HEK293T (cell line): ENCODE data around the gene KCNQ1OT1.

ENCODE experiments used
- CTCF ChIA-PET: fragments of 350-600 bp; formaldehyde crosslinking; extraction: SDS; loops from one replicate; lab custom pipeline; 2021; ENCODE audit warnings: antibody characterized with exemption, inconsistent platforms; lab: Yijun Ruan, JAX
- POLR2A ChIA-PET: fragments of 350-600 bp; formaldehyde crosslinking; extraction: SDS; loops from one replicate; lab custom pipeline; 2020; ENCODE audit warnings: antibody characterized with exemption, inconsistent platforms; lab: Yijun Ruan, JAX
- DNase-seq: peaks from one replicate; pipeline ENCODE4 v3.0.0; 2012; ENCODE audit warnings: mixed read lengths; ENCODE audit errors: extremely low spot score
- ARNT ChIP-seq: fragments of 450-650 bp; IDR thresholded peaks from 2 replicates; pipeline ENCODE4 v1.6.1; 2017; ENCODE audit warnings: mild to moderate bottlenecking
- BHLHE40 ChIP-seq: fragments of 450-650 bp; IDR thresholded peaks from 2 replicates; pipeline ENCODE4 v1.6.1; 2016; ENCODE audit warnings: mild to moderate bottlenecking, moderate library complexity, borderline replicate concordance
- CTBP1 ChIP-seq: fragments of 450-650 bp; IDR thresholded peaks from 2 replicates; pipeline ENCODE4 v1.6.1; 2016; ENCODE audit warnings: borderline replicate concordance
- ELF4 ChIP-seq: fragments of 450-650 bp; IDR thresholded peaks from 2 replicates; pipeline ENCODE4 v1.6.1; 2017; ENCODE audit warnings: antibody characterized with exemption
- FOXA1 ChIP-seq: fragments of 450-650 bp; IDR thresholded peaks from 2 replicates; pipeline ENCODE4 v1.6.1; 2016; ENCODE audit warnings: mild to moderate bottlenecking
- FOXM1 ChIP-seq: fragments of 450-650 bp; IDR thresholded peaks from 2 replicates; pipeline ENCODE4 v1.6.1; 2017; ENCODE audit warnings: mild to moderate bottlenecking, borderline replicate concordance
- HDGF ChIP-seq: fragments of 450-650 bp; IDR thresholded peaks from 2 replicates; pipeline ENCODE4 v1.6.1; 2017; ENCODE audit warnings: antibody characterized with exemption, borderline replicate concordance
- L3MBTL2 ChIP-seq: fragments of 450-650 bp; conservative IDR thresholded peaks from 2 replicates; pipeline ENCODE4 v1.6.1; 2016; ENCODE audit warnings: mild to moderate bottlenecking
- LEF1 ChIP-seq: fragments of 450-650 bp; IDR thresholded peaks from 2 replicates; pipeline ENCODE4 v1.6.1; 2017; ENCODE audit warnings: mild to moderate bottlenecking, borderline replicate concordance
- NFRKB ChIP-seq: fragments of 450-650 bp; IDR thresholded peaks from 2 replicates; pipeline ENCODE4 v1.6.1; 2016; ENCODE audit warnings: mild to moderate bottlenecking, moderate library complexity
- SP1 ChIP-seq: fragments of 450-650 bp; IDR thresholded peaks from 2 replicates; pipeline ENCODE4 v1.6.1; 2017
- SUZ12 ChIP-seq: fragments of 450-650 bp; IDR thresholded peaks from 2 replicates; pipeline ENCODE4 v1.6.1; 2016; ENCODE audit warnings: mild to moderate bottlenecking
- TARDBP ChIP-seq: fragments of 450-650 bp; IDR thresholded peaks from 2 replicates; pipeline ENCODE4 v1.6.1; 2016
- ZNF384 ChIP-seq: fragments of 450-650 bp; IDR thresholded peaks from 2 replicates; pipeline ENCODE4 v1.6.1; 2016
- TF ChIP-seq, protein P1 (sequence below): fragments of 450-650 bp; IDR thresholded peaks from 2 replicates; pipeline ENCODE4 v1.6.1; 2016

KCNQ1OT1 gene

DNA sequence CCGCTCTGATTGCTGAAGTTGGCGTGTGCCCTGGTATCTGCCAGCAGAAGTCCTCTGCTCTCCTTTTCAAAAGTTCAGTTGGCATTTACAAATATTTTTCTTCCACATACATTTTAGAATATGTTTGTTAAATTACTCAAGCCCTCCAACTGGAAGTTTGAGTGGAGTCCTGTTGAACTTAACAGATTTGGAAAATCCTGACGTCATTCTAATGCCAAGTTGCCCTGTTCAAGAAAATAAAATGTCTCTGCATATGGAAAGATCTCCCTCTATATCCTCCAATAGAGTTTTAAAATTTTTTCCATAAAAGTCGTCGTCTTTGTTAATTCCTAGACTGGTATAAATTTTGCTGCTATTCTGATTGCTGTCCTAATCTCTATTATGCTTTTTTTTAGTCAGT, 3.3 kb downstream of the KCNQ1OT1 start:
- POLR2A ChIA-PET = interaction anchor here (0.8 kb wide), 1 partner anchor 191 kb away, joined by 3 read pairs; no protein-coding TSS in a partner anchor
- DNase-seq = no peak

DNA sequence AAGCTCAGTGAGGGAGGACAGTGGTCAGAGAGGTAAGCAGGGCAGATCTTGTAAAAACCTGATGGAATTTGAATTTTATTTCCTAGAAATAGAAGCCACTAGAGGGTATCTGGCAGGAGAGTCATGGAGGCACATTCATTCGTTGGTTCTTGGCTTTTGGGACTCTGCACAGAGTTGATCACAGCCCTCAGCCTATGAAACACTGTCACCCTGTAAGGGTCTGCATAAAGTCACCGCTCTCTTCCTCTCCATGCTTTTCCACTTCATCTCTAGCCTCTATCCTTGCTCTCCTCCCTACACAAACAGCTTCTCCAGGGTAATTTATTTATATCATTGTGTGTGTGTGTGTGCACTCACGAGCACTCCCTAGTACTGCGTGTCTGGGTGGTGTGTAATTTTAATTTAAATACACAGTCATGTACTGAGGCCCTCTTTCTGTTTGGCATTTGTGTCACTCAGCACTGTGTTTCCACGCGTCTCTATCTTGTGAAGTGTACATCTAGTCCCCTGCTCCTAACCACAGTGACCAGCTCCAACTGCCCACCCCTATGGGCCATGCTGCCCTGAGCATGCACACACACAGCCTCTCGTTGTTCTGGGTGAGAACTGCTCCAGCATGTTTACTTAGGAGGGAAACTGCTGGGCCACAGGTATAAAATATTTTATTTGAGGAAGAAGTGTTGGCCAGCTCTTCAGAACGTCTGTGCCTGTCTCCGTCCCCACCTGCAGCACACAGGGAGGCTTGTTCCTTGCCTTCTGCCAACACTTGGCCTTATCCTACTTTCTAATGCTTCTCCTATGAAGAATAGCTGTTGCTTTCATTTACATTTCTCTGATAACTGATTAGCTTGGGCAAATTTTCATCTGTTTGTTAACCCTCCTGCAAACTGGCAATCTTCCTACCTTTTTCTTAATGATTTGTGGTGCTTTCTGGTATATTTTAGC, 4.5 kb downstream of the KCNQ1OT1 start:
- CTCF ChIA-PET = no interaction called here
- POLR2A ChIA-PET = no interaction called here
- TF ChIP-seq, protein P1, sequence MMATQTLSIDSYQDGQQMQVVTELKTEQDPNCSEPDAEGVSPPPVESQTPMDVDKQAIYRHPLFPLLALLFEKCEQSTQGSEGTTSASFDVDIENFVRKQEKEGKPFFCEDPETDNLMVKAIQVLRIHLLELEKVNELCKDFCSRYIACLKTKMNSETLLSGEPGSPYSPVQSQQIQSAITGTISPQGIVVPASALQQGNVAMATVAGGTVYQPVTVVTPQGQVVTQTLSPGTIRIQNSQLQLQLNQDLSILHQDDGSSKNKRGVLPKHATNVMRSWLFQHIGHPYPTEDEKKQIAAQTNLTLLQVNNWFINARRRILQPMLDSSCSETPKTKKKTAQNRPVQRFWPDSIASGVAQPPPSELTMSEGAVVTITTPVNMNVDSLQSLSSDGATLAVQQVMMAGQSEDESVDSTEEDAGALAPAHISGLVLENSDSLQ = no peak
- no peak for TF ChIP-seq LEF1
- no peak for TF ChIP-seq ARNT
- TF ChIP-seq FOXM1 = no peak
- TF ChIP-seq NFRKB = no peak
- no peak for TF ChIP-seq ZNF384

More for the DNA sequence above, 3.3 kb downstream of the KCNQ1OT1 start:
- CTCF ChIA-PET = no interaction called here
- TF ChIP-seq BHLHE40 (no peak), ELF4 (no peak), SP1 (no peak), LEF1 (no peak)

GRCh38 chr11:2694495-2694894, 5.3 kb downstream of the KCNQ1OT1 start:
- CTCF ChIA-PET = no interaction called here
- POLR2A ChIA-PET = no interaction called here
- TF ChIP-seq ARNT = no peak
- TF ChIP-seq CTBP1 = no peak
- no peak for TF ChIP-seq NFRKB
- no peak for TF ChIP-seq ELF4
- no peak for TF ChIP-seq HDGF
- no peak for TF ChIP-seq L3MBTL2
- TF ChIP-seq LEF1 = no peak
- no peak for TF ChIP-seq SP1
- no peak for TF ChIP-seq FOXA1
- TF ChIP-seq TARDBP = no peak
- no peak for DNase-seq

More for the DNA sequence above, 4.5 kb downstream of the KCNQ1OT1 start:
- no peak for DNase-seq

DNA sequence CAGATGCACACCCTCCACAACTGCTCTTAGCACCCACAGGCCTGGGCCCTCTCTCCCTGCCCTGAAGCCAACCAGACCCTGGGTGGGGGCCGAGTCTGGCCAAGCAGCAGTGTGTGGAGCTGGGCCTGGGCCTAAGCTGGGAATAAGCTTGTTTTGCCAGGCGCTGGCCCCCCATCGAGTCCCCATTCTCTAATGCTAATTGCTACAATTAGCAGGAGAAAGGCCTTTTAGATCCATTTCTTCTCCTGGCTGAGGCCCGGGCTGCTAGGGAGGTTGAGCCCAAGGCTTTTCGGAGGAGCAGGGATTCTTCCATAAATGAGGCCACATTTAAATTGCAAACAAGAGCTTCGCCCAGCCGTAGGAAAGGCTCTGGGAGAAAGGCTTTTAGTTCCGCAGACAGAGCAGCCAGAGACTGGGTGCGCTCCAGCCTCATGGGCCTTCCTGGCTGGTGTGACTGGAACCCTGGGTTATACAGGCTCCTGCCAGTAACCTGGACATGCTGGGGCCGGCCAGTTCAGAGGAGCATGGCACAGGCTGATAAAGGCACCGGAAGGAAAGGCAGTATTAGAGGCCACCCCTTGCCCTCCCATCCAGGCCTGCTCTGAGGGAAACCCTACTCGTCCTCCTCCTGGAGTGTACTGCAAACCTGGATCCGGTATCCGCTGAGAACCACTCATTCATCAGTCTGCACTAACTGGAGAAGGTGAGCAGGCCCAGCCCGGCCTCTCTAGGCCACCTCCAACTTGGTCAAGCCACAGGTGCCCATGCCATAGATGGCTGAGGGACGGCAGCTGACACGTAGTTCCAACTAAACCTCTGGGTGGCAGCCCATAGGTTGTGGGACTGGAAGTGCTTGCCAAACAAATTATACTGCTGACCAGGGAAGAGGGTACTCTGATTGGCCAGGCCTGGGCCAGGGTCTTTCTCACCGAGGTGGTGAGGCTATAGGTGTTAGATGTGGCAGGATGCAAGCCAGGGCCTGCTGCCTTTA, 6.2 kb downstream of the KCNQ1OT1 start:
- no peak for DNase-seq
- CTCF ChIA-PET = no interaction called here
- TF ChIP-seq NFRKB = no peak
- no peak for TF ChIP-seq TARDBP
- TF ChIP-seq SUZ12 = no peak
- POLR2A ChIA-PET = no interaction called here

DNA sequence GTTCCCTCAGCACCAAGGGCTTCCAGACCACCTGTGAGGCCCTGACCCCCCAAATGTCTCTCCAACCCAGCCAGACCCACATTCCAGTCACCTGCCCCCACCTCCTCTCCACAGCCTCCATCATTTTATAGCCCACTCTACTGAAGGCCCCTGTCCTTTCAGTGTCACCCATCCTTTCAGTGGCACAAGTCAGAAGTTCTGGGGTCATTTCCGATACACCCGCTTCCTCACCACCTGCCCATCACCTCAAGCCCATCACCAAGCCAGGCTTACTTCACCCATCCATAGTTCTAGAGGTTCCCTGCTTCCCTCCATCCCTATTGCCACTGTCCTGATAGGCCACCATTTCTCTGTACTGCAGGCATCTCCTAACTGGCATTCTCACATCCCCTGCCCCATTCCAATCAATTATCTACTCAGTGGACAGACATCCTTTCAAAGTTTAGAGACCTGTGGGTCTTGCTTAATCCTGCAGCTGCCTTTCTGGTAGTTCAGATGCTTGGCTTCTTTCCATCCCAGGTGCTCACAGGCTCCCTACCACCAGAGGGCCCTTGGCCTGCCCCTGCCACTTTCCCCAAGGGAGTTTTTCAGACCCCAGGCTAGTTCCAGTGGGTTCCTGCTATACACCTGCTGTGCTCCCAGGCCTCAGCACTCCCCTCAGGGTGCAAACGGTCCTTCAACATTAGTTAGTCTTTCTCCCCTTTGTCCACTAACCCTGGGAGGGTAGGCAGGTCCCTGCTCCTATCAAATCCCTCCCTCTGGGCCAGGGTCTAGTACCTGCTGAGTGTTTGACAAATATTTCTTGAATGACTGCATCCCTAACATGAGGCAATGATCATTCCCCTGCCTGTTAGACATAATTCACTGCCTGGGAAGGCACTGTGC, 7.6 kb downstream of the KCNQ1OT1 start:
- POLR2A ChIA-PET = interaction anchor here (1.4 kb wide), 1 partner anchor 8 kb away, joined by 5 read pairs; the partner anchor contains the start of gene KCNQ1OT1
- peak; percentile 30 for DNase-seq

GRCh38 chr11:2691355-2691761, 8.4 kb downstream of the KCNQ1OT1 start:
- ChIA-PET POLR2A (interaction anchor here (1.4 kb wide), 1 partner anchor 9 kb away, joined by 5 read pairs; the partner anchor contains the start of gene KCNQ1OT1), CTCF (no interaction called here)
- no peak for DNase-seq
- TF ChIP-seq HDGF = no peak

More for the DNA sequence above, 7.6 kb downstream of the KCNQ1OT1 start:
- CTCF ChIA-PET = no interaction called here
- no peak for TF ChIP-seq SP1
- no peak for TF ChIP-seq ELF4
- TF ChIP-seq, protein P1 = no peak
- TF ChIP-seq L3MBTL2 = no peak
